Esophagus muscularis mucosa (tissue), 4 donors: ENCODE measurements around the gene MEN1. TPM values are rescaled to one million over a fixed set of nuclear protein-coding genes. Genes with fewer than 3 reads are reported as not detected.

ENCODE experiments used
- DNase-seq: peaks from one replicate; pipeline ENCODE4 v3.0.0-alpha.2; 2017; ENCODE audit errors: extremely low spot score
- H3K27ac ChIP-seq, 4 donors: fragments of 200-600 bp; sonication (generic); replicated peaks in 1 of 4; 1 replicate in 3 of 4; 2 replicates in 1 of 4; pipeline ENCODE4 v1.5.1; 2016 to 2019; ENCODE audit warnings: mild to moderate bottlenecking in 1 of 4
- H3K27me3 ChIP-seq, 4 donors: fragments of 200-600 bp; sonication (generic); one replicate each; pipeline versions ENCODE4 v1.5.1 to v1.6.0; 2016 to 2019
- H3K36me3 ChIP-seq, 4 donors: fragments of 200-600 bp; sonication (generic); one replicate each; pipeline ENCODE4 v1.5.1; 2016 to 2019
- H3K4me1 ChIP-seq, 4 donors: fragments of 200-600 bp; sonication (generic); one replicate each; pipeline ENCODE4 v1.5.1; 2016 to 2019
- H3K4me3 ChIP-seq, 4 donors: fragments of 200-600 bp; sonication (generic); 1 replicate in 2 of 4; 2 replicates in 2 of 4; pipeline ENCODE4 v1.5.1; 2016 to 2019; ENCODE audit warnings: mild to moderate bottlenecking in 4 of 4, moderate library complexity in 1 of 4
- H3K9me3 ChIP-seq, 4 donors: fragments of 200-600 bp; sonication (generic); 1 replicate in 3 of 4; 2 replicates in 1 of 4; pipeline ENCODE4 v1.5.1; 2016 to 2019
- EP300 ChIP-seq: sonication (generic); formaldehyde crosslinking; IDR thresholded peaks from one replicate; pipeline ENCODE4 v1.6.1; 2017; ENCODE audit warnings: antibody characterized with exemption
- POLR2A ChIP-seq: fragments of 450-650 bp; IDR thresholded peaks from one replicate; pipeline ENCODE4 v1.6.1; 2017; ENCODE audit warnings: antibody characterized with exemption, moderate library complexity, mild to moderate bottlenecking, low read depth
- POLR2AphosphoS5 ChIP-seq, 2 donors: sonication (generic); formaldehyde crosslinking; IDR thresholded peaks; one replicate each; pipeline ENCODE4 v1.6.1; 2017; ENCODE audit warnings: antibody characterized with exemption in 2 of 2
- WGBS: methylation state at CpG from one replicate; pipeline ENCODE4 v1.1.5; 2018; 5-methylcytosine and 5-hydroxymethylcytosine counted together
- intact Hi-C: fragments of 100-400 bp; cut with DNase I; formaldehyde crosslinking; loops from one replicate; pipeline ENCODE4 v1.15.1; 2023
- total RNA-seq, 4 donors: library from RNA; depleted of rRNA; stranded (reverse); fragments of >200 nt; gene quantifications; one replicate each; pipeline versions ENCODE4 v1.1.0 to v1.2.1, GENCODE V29; 2016
- TF ChIP-seq, protein P1 (sequence below), 3 experiments: fragments of 200-600 bp in 2 of 3; fragments of 450-650 bp in 1 of 3; sonication (generic) in 2 of 3; IDR thresholded peaks; one replicate each; pipeline ENCODE4 v1.5.1; 2017 to 2019; ENCODE audit warnings: antibody characterized with exemption in 3 of 3, mild to moderate bottlenecking in 2 of 3, moderate library complexity in 1 of 3

The MEN1 gene
- total RNA-seq, 4 donors from 2014 or later = 10.4 to 18.7 (median 11.5) TPM

DNA sequence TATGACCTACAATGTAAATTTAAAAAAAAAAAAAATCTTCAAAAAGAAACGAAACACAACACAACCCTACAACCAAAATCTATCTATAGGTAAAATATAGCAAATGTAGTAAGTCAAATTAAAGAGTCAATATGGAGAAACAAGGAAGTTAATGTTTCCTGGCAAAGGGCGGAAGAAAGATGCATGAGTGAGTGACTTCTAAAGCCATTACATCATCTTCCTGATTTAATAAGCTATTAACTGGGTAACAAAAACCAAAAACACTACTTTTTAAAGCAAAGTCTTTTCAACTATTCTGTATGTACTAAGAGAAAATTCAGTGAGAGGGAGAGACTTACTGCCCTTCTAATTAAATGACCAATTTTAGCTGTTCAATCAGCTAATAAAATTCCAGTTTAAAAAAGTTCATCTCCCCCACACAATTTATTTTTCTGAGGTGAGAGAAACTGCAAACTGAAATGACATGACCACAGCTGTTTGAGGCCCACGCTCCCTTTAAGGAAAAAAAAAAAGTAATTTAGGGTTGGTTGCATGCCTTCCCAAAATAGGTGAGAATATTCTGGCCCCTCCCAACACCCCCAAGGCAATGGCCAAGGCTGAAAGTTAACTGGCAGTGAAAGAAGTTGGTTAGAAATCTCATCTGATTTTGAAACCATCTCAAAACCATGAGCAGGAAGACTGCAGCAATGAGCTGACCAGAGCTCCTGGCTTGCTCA lies 37.9 kb downstream of the MEN1 start:
- intact Hi-C loops = no loop called here
- H3K27ac ChIP-seq = peak overlapping the region; percentile 38 to 100 (median 66)
- H3K4me1 ChIP-seq = peaks cover 68 to 81% (median 75%) of the 10 kb centered on the region in 4 donors
- no peak for DNase-seq
- TF ChIP-seq POLR2A = no peak
- TF ChIP-seq POLR2AphosphoS5 (IDR thresholded peaks at IDR 0.05) = peak in 1 of 2 donors; percentile 9
- H3K9me3 ChIP-seq = no peaks in the 10 kb centered on the region
- no peak overlapping the region for H3K4me3 ChIP-seq
- H3K36me3 ChIP-seq = peaks cover 83 to 96% (median 92%) of the 10 kb centered on the region in 4 donors
- 32% methylated on average over 3 of the region's 3 CpGs for WGBS
- H3K27me3 ChIP-seq = no peaks in the 10 kb centered on the region

DNA sequence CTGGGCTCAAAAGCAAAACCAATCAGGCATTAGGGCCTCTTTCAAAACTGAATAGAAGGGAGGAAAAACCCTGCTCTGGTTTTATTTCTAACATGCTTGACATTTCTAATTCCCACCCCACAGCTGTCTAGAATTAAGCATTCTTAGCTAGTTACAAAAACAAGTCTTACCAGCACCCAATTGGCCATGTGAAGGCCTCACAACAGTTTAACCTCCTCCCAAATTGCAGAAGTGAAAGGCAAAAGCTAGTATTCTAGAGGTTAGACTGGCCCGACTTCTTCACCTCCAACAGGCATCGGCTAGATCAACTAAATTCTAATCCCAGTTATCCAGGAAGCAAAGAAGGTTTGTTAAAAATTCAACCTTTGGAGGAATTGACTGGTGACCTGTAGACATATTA lies 38.5 kb downstream of the MEN1 start:
- Histone ChIP-seq H3K4me3 (no peak overlapping the region), H3K4me1 (peaks cover 65 to 82% (median 76%) of the 10 kb centered on the region in 4 donors), H3K9me3 (no peaks in the 10 kb centered on the region), H3K36me3 (peaks cover 89 to 100% (median 97%) of the 10 kb centered on the region in 4 donors), H3K27me3 (no peaks in the 10 kb centered on the region), H3K27ac (peak overlapping the region; percentile 38 to 100 (median 66))
- no peak for TF ChIP-seq POLR2AphosphoS5 (IDR thresholded peaks at IDR 0.05)
- intact Hi-C loops = no loop called here
- WGBS = 76% methylated on average over 2 of the region's 2 CpGs
- no peak for DNase-seq

DNA sequence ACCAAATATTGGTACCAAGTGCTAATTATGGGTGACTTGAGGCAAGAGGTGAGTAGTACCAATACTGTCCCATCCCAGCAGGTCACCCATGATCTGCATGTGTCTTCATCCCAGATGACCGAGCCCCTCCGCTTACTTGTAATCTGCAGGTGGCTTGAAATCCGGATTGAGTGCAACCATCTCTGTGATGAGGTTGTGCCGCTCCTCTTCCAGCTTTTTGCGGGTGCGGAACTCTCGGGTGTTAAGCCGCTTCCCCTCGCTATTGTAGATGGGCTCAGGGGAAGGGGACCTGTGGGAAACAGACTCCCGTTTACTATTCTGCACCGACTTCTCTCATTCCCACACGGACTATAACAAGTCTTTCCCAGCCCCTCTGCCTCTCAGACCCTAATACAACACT lies 40.2 kb downstream of the MEN1 start:
- H3K4me3 ChIP-seq = no peak overlapping the region
- no peaks in the 10 kb centered on the region for H3K9me3 ChIP-seq
- H3K36me3 ChIP-seq = peaks cover 92 to 100% (median 99%) of the 10 kb centered on the region in 4 donors
- no peak for TF ChIP-seq POLR2A
- no peak for TF ChIP-seq POLR2AphosphoS5 (IDR thresholded peaks at IDR 0.05)
- intact Hi-C loops = no loop called here
- H3K4me1 ChIP-seq = peaks cover 50 to 82% (median 73%) of the 10 kb centered on the region in 4 donors
- no peak for DNase-seq
- H3K27ac ChIP-seq = peak overlapping the region in 2 of 4 donors; percentile 5 to 88
- WGBS = 86% methylated on average over 12 of the region's 12 CpGs
- H3K27me3 ChIP-seq = no peaks in the 10 kb centered on the region

DNA sequence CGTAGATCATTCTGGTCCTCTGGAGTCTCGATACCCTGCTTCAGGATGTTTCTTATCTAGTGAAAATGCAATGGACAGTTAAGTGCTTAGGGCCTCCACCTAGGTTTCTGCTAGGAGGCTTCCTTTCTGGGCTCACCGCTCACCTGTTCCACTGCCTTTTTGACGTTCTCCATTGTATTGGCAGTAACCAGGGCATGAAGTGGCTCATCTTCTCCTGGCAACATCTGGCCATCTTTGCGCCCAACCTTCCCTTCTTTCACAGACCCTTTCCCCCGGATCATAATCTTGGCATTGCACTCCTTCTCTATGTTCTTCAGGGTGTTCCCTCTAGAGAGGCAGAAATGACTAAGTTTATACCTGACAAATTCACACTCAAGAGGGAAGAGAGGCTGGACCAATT lies 41.1 kb downstream of the MEN1 start:
- DNase-seq = no peak
- TF ChIP-seq POLR2AphosphoS5 (IDR thresholded peaks at IDR 0.05) (peak in 1 of 2 donors; percentile 6), EP300 (no peak)
- intact Hi-C loops = no loop called here
- Histone ChIP-seq H3K36me3 (peaks cover 92 to 100% (median 99%) of the 10 kb centered on the region in 4 donors), H3K4me3 (no peak overlapping the region), H3K27me3 (no peaks in the 10 kb centered on the region), H3K4me1 (peaks cover 50 to 82% (median 73%) of the 10 kb centered on the region in 4 donors), H3K9me3 (no peaks in the 10 kb centered on the region), H3K27ac (peak overlapping the region in 3 of 4 donors; percentile 24 to 88 (median 69))
- WGBS = 88% methylated on average over 6 of the region's 6 CpGs

DNA sequence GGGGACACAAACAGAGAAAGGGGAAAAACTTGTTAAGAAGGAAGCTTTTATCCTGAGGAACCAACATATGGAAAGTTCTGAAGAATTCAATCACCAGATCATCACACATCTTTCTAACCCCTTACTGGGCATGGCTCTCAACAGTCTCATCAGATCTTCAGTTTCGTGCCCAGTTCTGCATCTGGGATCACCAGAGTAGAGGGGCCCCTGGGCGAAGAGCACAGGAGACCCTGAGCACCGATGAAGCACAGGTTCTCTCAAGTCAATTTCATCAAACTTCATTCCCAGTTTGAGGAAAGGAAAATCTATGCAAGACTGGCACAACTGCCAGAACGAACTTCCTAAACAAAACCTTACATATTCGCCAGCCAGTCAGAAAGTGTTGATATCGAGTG lies 42.1 kb downstream of the MEN1 start:
- TF ChIP-seq EP300 = no peak
- TF ChIP-seq, protein P1, sequence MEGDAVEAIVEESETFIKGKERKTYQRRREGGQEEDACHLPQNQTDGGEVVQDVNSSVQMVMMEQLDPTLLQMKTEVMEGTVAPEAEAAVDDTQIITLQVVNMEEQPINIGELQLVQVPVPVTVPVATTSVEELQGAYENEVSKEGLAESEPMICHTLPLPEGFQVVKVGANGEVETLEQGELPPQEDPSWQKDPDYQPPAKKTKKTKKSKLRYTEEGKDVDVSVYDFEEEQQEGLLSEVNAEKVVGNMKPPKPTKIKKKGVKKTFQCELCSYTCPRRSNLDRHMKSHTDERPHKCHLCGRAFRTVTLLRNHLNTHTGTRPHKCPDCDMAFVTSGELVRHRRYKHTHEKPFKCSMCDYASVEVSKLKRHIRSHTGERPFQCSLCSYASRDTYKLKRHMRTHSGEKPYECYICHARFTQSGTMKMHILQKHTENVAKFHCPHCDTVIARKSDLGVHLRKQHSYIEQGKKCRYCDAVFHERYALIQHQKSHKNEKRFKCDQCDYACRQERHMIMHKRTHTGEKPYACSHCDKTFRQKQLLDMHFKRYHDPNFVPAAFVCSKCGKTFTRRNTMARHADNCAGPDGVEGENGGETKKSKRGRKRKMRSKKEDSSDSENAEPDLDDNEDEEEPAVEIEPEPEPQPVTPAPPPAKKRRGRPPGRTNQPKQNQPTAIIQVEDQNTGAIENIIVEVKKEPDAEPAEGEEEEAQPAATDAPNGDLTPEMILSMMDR (IDR thresholded peaks at IDR 0.05) = no peak
- no peak for TF ChIP-seq POLR2AphosphoS5 (IDR thresholded peaks at IDR 0.05)
- no peak for TF ChIP-seq POLR2A
- Histone ChIP-seq H3K36me3 (peaks cover 84 to 100% (median 98%) of the 10 kb centered on the region in 4 donors), H3K4me3 (no peak overlapping the region), H3K27ac (peak overlapping the region; percentile 69 to 88 (median 80)), H3K9me3 (no peaks in the 10 kb centered on the region), H3K27me3 (no peaks in the 10 kb centered on the region), H3K4me1 (peaks cover 50 to 82% (median 73%) of the 10 kb centered on the region in 4 donors)
- WGBS = 78% methylated on average over 6 of the region's 6 CpGs
- no peak for DNase-seq
- intact Hi-C loops = no loop called here

DNA sequence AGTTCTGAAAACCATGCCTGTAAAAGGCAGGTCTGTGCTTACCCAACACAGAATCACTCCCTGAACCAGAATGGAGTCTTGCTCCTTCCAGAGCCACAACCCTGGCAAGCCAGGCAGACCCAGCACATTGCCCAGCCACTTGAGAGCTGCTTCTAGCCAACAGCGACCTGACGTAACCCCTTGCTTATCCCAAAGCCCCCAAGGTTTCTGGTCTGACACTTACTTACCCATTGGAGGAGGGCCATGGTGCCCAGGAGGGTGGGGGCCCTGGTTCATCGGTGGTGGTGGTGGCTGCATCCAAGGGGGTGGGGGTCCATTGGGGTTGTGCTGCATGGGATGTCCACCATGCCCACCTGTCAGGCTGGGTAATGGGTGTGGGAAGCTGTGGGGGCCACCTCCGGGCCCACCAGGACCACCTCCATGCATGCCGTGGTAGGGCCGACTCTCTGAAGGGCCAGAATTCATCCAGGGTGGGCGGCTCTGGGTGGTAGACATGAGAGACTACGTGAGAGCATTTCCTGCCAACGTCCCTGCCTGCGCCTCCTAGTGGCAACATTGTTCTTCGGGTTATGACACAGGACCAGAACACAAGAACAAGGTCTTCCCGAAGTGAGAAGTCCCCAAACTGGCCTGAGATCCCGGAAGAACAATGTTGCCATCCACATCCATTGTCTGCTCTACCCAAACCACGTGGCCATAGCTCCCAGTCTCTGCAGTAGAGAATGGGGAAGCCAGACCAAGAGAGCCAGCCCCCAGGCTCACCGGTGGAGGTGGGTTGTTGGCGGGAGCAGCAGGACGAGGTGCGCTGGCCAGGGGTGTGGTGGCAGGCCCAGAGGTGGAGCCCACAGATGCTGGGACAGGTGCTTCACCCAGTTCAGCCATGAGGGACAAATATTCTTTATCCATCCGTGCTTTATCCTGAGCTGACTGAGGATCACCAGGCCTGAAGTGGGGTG lies 42.7 kb downstream of the MEN1 start:
- no peak for DNase-seq
- peaks cover 50 to 82% (median 73%) of the 10 kb centered on the region in 4 donors for H3K4me1 ChIP-seq
- no peaks in the 10 kb centered on the region for H3K9me3 ChIP-seq
- peak overlapping the region; percentile 69 to 88 (median 80) for H3K27ac ChIP-seq
- H3K27me3 ChIP-seq = no peaks in the 10 kb centered on the region
- H3K36me3 ChIP-seq = peaks cover 80 to 100% (median 97%) of the 10 kb centered on the region in 4 donors
- H3K4me3 ChIP-seq = no peak overlapping the region
- intact Hi-C loops = no loop called here
- TF ChIP-seq EP300 (no peak), POLR2AphosphoS5 (IDR thresholded peaks at IDR 0.05) (peak in 1 of 2 donors; percentile 25)
- TF ChIP-seq, protein P1 (IDR thresholded peaks at IDR 0.05) = peak; percentile 70 to 82 (median 76)
- 52% methylated on average over 11 of the region's 19 CpGs for WGBS
